Naive thymus-derived CD4-positive, alpha-beta T cell (primary cell): Measurements from ENCODE around the gene ST8SIA3. TPM values are rescaled to one million over a fixed set of nuclear protein-coding genes. Genes with fewer than 3 reads are reported as not detected.
"Not testable (repeated sequence)": the region's sequence is repeated elsewhere in the genome, so short reads cannot be mapped to it uniquely, and the experiment has no call there.

ENCODE experiments used
- ATAC-seq: fragments of 150-1000 bp; cut with Tn5 transposase; 2 replicates; pipeline ENCODE4 v1.10.0; 2021; ENCODE audit warnings: mild to moderate bottlenecking, moderate library complexity
- CTCF ChIA-PET: fragments of 350-600 bp; sonication (Branson Sonifier 250); formaldehyde crosslinking; loops from one replicate; lab custom pipeline; 2021; ENCODE audit warnings: antibody characterized with exemption; lab: Charles Lee
- POLR2A ChIA-PET: fragments of 350-600 bp; sonication (Branson Sonifier 250); formaldehyde crosslinking; loops from one replicate; lab custom pipeline; 2021; ENCODE audit warnings: antibody characterized with exemption, inconsistent platforms; lab: Charles Lee
- DNase-seq, 9 donors: peaks; one replicate each; pipeline versions ENCODE4 v3.0.0 to v3.0.0-alpha.2; 2020 to 2022; ENCODE audit warnings: mixed read lengths in 1 of 9
- H3K27ac ChIP-seq: one replicate; pipeline ENCODE4 v1.7.0; 2013; ENCODE audit warnings: mild to moderate bottlenecking, low read depth, low read length, moderate library complexity
- H3K27me3 ChIP-seq, 2 donors: one replicate each; pipeline ENCODE4 v1.7.0; 2013; ENCODE audit warnings: low read length in 2 of 2, mild to moderate bottlenecking in 2 of 2, moderate library complexity in 2 of 2; ENCODE audit not compliant: control insufficient read depth in 2 of 2, insufficient read depth in 2 of 2
- H3K36me3 ChIP-seq, 3 experiments: 1 replicate in 2 of 3; 2 replicates in 1 of 3; pipeline ENCODE4 v1.7.0; 2013; ENCODE audit warnings: low read length in 3 of 3, mild to moderate bottlenecking in 3 of 3, moderate library complexity in 1 of 3; ENCODE audit not compliant: insufficient read depth in 3 of 3, control insufficient read depth in 2 of 3
- H3K4me1 ChIP-seq, 2 donors: one replicate each; pipeline ENCODE4 v1.7.0; 2013; ENCODE audit warnings: low read length in 2 of 2, mild to moderate bottlenecking in 2 of 2, moderate library complexity in 1 of 2; ENCODE audit not compliant: control insufficient read depth in 2 of 2, insufficient read depth in 2 of 2
- H3K4me3 ChIP-seq: 2 replicates; pipeline ENCODE4 v1.7.0; 2013; ENCODE audit warnings: mild to moderate bottlenecking, low read length
- H3K9me3 ChIP-seq, 3 experiments: 1 replicate in 2 of 3; 2 replicates in 1 of 3; pipeline ENCODE4 v1.7.0; 2013; ENCODE audit warnings: low read length in 3 of 3; ENCODE audit not compliant: control insufficient read depth in 2 of 3
- H3K27ac Mint-ChIP-seq, 9 donors: one replicate each; pipeline ENCODE4 v1.8.0; 2020 to 2022; ENCODE audit warnings: mixed read lengths in 9 of 9, mild to moderate bottlenecking in 8 of 9, moderate library complexity in 5 of 9, inconsistent platforms in 2 of 9
- H3K27me3 Mint-ChIP-seq, 5 donors: one replicate each; pipeline ENCODE4 v1.8.0; 2021 to 2022; ENCODE audit warnings: mixed read lengths in 5 of 5, mild to moderate bottlenecking in 1 of 5
- H3K36me3 Mint-ChIP-seq, 5 donors: one replicate each; pipeline ENCODE4 v1.8.0; 2020 to 2022; ENCODE audit warnings: mixed read lengths in 5 of 5, mild to moderate bottlenecking in 3 of 5, inconsistent platforms in 1 of 5
- H3K4me1 Mint-ChIP-seq, 7 donors: one replicate each; pipeline ENCODE4 v1.8.0; 2020 to 2022; ENCODE audit warnings: mixed read lengths in 7 of 7, mild to moderate bottlenecking in 3 of 7, inconsistent platforms in 1 of 7
- H3K4me3 Mint-ChIP-seq, 10 donors: one replicate each; pipeline ENCODE4 v1.8.0; 2020 to 2022; ENCODE audit warnings: mild to moderate bottlenecking in 10 of 10, mixed read lengths in 10 of 10, moderate library complexity in 6 of 10, inconsistent platforms in 2 of 10
- H3K9me3 Mint-ChIP-seq, 11 donors: one replicate each; pipeline ENCODE4 v1.8.0; 2020 to 2022; ENCODE audit warnings: mixed read lengths in 11 of 11, mild to moderate bottlenecking in 4 of 11, inconsistent platforms in 1 of 11, moderate library complexity in 1 of 11
- intact Hi-C, 2 donors: fragments of 100-400 bp; cut with micrococcal nuclease; formaldehyde crosslinking; loops; one replicate each; pipeline ENCODE4 v1.15.1; 2023
- polyA plus RNA-seq, 2 donors: library from polyadenylated mRNA; unstranded; fragments of 300-500 nt; fragmentation: Illumina TruSeq; gene quantifications; one replicate each; pipeline ENCODE4 v1.2.3, GENCODE V29; 2021
- total RNA-seq, 6 experiments: library from RNA in 5 of 6; stranded (reverse) in 5 of 6; gene quantifications; 1 replicate in 5 of 6; 2 replicates in 1 of 6; pipeline ENCODE4 v1.2.3 and lab custom pipeline; 2021 to 2026

The ST8SIA3 gene
- total and polyA plus RNA-seq, 7 experiments from 2014 or later, result not detected

DNA sequence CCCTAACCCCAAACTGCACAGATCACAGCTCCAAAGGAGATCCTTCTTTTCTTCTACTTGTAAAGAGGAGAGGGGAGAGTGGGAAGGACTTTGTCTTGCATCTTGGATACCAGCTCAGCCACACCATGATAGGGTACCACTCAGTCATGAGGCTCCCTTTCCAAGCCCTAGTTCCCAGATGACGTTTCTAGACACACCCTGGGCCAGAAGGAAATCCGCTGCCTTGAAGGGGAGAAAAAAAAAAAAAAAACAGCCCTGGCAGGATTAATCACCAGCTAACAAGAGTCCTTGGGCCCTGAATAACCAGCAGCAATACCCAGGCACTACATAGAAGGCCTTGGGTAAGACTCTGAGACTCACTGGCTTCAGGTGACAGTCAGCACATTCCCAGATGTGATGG, 36.9 kb downstream of the ST8SIA3 start:
- ChIA-PET POLR2A (no interaction called here), CTCF (no interaction called here)
- H3K27me3 ChIP-seq, result no peaks in the 10 kb centered on the region
- DNase-seq (no peak), ATAC-seq (no peak)
- Mint-ChIP-seq H3K27me3 (peaks cover 0 to 57% (median 37%) of the 10 kb centered on the region in 5 donors), H3K4me1 (no peaks in the 10 kb centered on the region), H3K4me3 (no peak overlapping the region), H3K9me3 (peaks cover 0 to 18% (median 4%) of the 10 kb centered on the region in 11 donors), H3K36me3 (no peaks in the 10 kb centered on the region), H3K27ac (no peak overlapping the region)
- no peak overlapping the region for H3K27ac ChIP-seq
- no peak overlapping the region for H3K4me3 ChIP-seq
- no peaks in the 10 kb centered on the region for H3K36me3 ChIP-seq
- no peaks in the 10 kb centered on the region for H3K9me3 ChIP-seq
- no peaks in the 10 kb centered on the region for H3K4me1 ChIP-seq
- intact Hi-C loops, result no loop called here

DNA sequence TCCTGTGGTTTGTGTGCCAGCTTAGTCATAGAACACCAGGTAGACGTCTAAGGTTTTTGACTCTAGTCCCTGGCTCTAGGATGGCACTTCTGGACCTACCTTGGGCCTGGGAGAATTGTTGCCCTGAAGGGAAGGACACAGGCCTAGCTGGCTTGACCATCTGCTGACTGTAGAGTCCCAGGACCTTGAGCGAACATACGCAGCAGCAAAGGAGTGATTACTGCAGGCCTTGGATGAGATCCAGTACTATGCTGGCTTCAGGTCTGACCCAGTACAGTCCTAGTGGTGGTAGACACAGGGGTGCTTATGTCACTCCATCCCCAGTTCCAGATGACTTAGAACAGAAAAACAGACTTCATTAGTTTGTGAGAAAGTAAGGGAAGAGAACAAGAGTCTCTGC, 37.7 kb downstream of the ST8SIA3 start:
- Histone ChIP-seq H3K27me3 (no peaks in the 10 kb centered on the region), H3K4me3 (no peak overlapping the region), H3K9me3 (no peaks in the 10 kb centered on the region), H3K27ac (no peak overlapping the region), H3K4me1 (no peaks in the 10 kb centered on the region), H3K36me3 (no peaks in the 10 kb centered on the region)
- Mint-ChIP-seq H3K27ac (no peak overlapping the region), H3K4me3 (no peak overlapping the region), H3K36me3 (no peaks in the 10 kb centered on the region), H3K4me1 (no peaks in the 10 kb centered on the region), H3K27me3 (peaks cover 0 to 57% (median 36%) of the 10 kb centered on the region in 5 donors), H3K9me3 (peaks cover 0 to 24% (median 6%) of the 10 kb centered on the region in 11 donors)
- ATAC-seq (no peak), DNase-seq (no peak)
- ChIA-PET CTCF (no interaction called here), POLR2A (interaction anchor here (0.6 kb wide), 1 partner anchor 1797 kb away, joined by 4 read pairs; no protein-coding TSS in a partner anchor)
- intact Hi-C loops, result no loop called here

GRCh38 chr18:57394749-57395148, 42.4 kb downstream of the ST8SIA3 start:
- CTCF ChIA-PET, H3K4me1 ChIP-seq, H3K36me3 ChIP-seq, H3K36me3 Mint-ChIP-seq, intact Hi-C loops, H3K27ac ChIP-seq, H3K4me3 ChIP-seq, ATAC-seq, H3K4me1 Mint-ChIP-seq, H3K27me3 ChIP-seq, H3K4me3 Mint-ChIP-seq, H3K9me3 ChIP-seq, H3K27ac Mint-ChIP-seq, DNase-seq, POLR2A ChIA-PET: not testable (repeated sequence)
- H3K9me3 Mint-ChIP-seq, result peaks cover 4 to 40% (median 10%) of the 10 kb centered on the region in 11 donors
- H3K27me3 Mint-ChIP-seq, result peaks cover 0 to 49% (median 17%) of the 10 kb centered on the region in 5 donors

DNA sequence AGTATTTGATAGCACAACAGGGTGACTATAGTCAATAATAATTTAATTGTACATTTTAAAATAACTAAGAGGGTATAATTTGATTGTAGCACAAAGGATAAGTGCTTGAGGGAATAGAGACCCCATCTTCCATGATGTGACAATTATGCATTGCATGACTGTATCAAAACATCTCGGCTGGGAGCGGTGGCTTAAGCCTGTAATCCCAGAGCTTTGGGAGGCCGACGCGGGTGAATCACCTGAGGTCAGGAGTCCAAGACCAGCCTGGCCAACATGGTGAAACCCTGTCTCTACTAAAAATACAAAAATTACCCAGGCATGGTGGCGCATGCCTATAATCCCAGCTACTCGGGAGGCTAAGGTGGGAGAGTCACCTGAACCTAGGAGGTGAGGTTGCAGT, 44.5 kb downstream of the ST8SIA3 start:
- peaks cover 0 to 41% (median 12%) of the 10 kb centered on the region in 5 donors for H3K27me3 Mint-ChIP-seq
- intact Hi-C loops, result not testable (repeated sequence)

GRCh38 chr18:57397440-57398132, 45.2 kb downstream of the ST8SIA3 start:
- Mint-ChIP-seq H3K4me1 (no peaks in the 10 kb centered on the region), H3K4me3 (no peak overlapping the region), H3K27ac (no peak overlapping the region), H3K9me3 (peaks cover 4 to 26% (median 10%) of the 10 kb centered on the region in 11 donors), H3K27me3 (peaks cover 0 to 42% (median 18%) of the 10 kb centered on the region in 5 donors), H3K36me3 (no peaks in the 10 kb centered on the region)
- POLR2A ChIA-PET, result no interaction called here
- Histone ChIP-seq H3K4me3 (no peak overlapping the region), H3K9me3 (no peaks in the 10 kb centered on the region), H3K36me3 (no peaks in the 10 kb centered on the region), H3K4me1 (no peaks in the 10 kb centered on the region), H3K27me3 (no peaks in the 10 kb centered on the region), H3K27ac (no peak overlapping the region)
- intact Hi-C loops, result no loop called here
- ATAC-seq, result no peak
- CTCF ChIA-PET, result no interaction called here
- DNase-seq, result no peak

More for the DNA sequence above, 44.5 kb downstream of the ST8SIA3 start:
- H3K9me3 ChIP-seq, POLR2A ChIA-PET, DNase-seq, H3K27ac Mint-ChIP-seq, ATAC-seq, H3K36me3 Mint-ChIP-seq, CTCF ChIA-PET, H3K4me3 Mint-ChIP-seq, H3K4me1 ChIP-seq, H3K36me3 ChIP-seq, H3K4me1 Mint-ChIP-seq, H3K27ac ChIP-seq, H3K27me3 ChIP-seq, H3K4me3 ChIP-seq: not testable (repeated sequence)
- H3K9me3 Mint-ChIP-seq, result peaks cover 4 to 32% (median 10%) of the 10 kb centered on the region in 11 donors

- Histone ChIP-seq H3K27me3 (no peaks in the 10 kb centered on the region), H3K9me3 (peaks cover 0 to under 1% (median 0%) of the 10 kb centered on the region in 3 experiments), H3K4me3 (no peak overlapping the region), H3K4me1 (no peaks in the 10 kb centered on the region), H3K36me3 (no peaks in the 10 kb centered on the region), H3K27ac (no peak overlapping the region)
- no peak for DNase-seq
- intact Hi-C loops, result no loop called here
- peaks cover 2 to 54% (median 45%) of the 10 kb centered on the region in 5 donors for H3K27me3 Mint-ChIP-seq
- H3K9me3 Mint-ChIP-seq, result peaks cover 0 to 14% (median 7%) of the 10 kb centered on the region in 11 donors
- ATAC-seq, result no peak
- CTCF ChIA-PET, result no interaction called here
- no peaks in the 10 kb centered on the region for H3K4me1 Mint-ChIP-seq
- H3K4me3 Mint-ChIP-seq, result no peak overlapping the region
- peaks cover 0 to 10% (median 0%) of the 10 kb centered on the region in 5 donors for H3K36me3 Mint-ChIP-seq
- POLR2A ChIA-PET, result no interaction called here
- no peak overlapping the region for H3K27ac Mint-ChIP-seq
Observed at GRCh38 chr18:57404345-57404744, 52.0 kb downstream of the ST8SIA3 start.

DNA sequence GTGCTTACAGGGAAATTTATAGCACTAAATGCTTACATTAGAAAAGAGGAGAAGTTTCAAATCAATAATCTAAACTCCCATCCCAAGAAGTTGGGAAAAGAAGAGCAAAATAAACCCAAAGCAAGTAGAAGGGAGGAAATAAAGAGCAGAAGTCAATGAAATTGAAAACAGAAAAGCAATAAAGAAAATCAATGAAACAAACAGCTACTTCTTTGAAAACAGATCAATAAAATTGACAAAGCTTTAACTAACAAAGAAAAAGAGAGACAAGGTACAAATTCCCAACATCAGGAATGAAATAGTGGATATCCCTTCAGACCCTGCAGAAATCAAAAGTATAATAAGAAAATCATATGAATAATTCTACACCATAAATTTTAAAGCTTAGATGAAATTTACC, 57.3 kb downstream of the ST8SIA3 start:
- no peak overlapping the region for H3K4me3 ChIP-seq
- ChIA-PET POLR2A (no interaction called here), CTCF (interaction anchor here (0.6 kb wide), 1 partner anchor 17 kb away, joined by 7 read pairs; no protein-coding TSS in a partner anchor)
- H3K36me3 ChIP-seq, result no peaks in the 10 kb centered on the region
- peaks cover 2 to 59% (median 23%) of the 10 kb centered on the region in 5 donors for H3K27me3 Mint-ChIP-seq
- H3K27me3 ChIP-seq, result no peaks in the 10 kb centered on the region
- H3K4me1 ChIP-seq, result no peaks in the 10 kb centered on the region
- intact Hi-C loops, result no loop called here
- H3K9me3 ChIP-seq, result peaks cover 0 to 5% (median 0%) of the 10 kb centered on the region in 3 experiments
- peaks cover 0 to 10% (median 0%) of the 10 kb centered on the region in 5 donors for H3K36me3 Mint-ChIP-seq
- H3K27ac Mint-ChIP-seq, result no peak overlapping the region
- ATAC-seq (no peak), DNase-seq (no peak)
- H3K4me1 Mint-ChIP-seq, result no peaks in the 10 kb centered on the region
- H3K4me3 Mint-ChIP-seq, result no peak overlapping the region
- no peak overlapping the region for H3K27ac ChIP-seq
- H3K9me3 Mint-ChIP-seq, result peaks cover 0 to 22% (median 6%) of the 10 kb centered on the region in 11 donors
